BLaER1 (cell line): ENCODE data around the gene FRMD4A.
"Not testable (repeated sequence)": the region's sequence is repeated elsewhere in the genome, so short reads cannot be mapped to it uniquely, and the experiment has no call there.

Experiments
- H3K27ac ChIP-seq: shearing (Covaris generic); formaldehyde crosslinking; 2 replicates; pipeline ENCODE4 v1.8.1; 2022
- H3K27me3 ChIP-seq: shearing (Covaris generic); formaldehyde crosslinking; 2 replicates; pipeline ENCODE4 v1.8.1; 2022
- H3K36me3 ChIP-seq: shearing (Covaris generic); formaldehyde crosslinking; 2 replicates; pipeline ENCODE4 v1.8.1; 2022
- H3K4me1 ChIP-seq: shearing (Covaris generic); formaldehyde crosslinking; 2 replicates; pipeline ENCODE4 v1.8.1; 2022
- H3K4me2 ChIP-seq: shearing (Covaris generic); formaldehyde crosslinking; 2 replicates; pipeline ENCODE4 v1.8.1; 2022
- H3K4me3 ChIP-seq: shearing (Covaris generic); formaldehyde crosslinking; 2 replicates; pipeline ENCODE4 v1.8.1; 2022
- H3K9ac ChIP-seq: shearing (Covaris generic); formaldehyde crosslinking; 2 replicates; pipeline ENCODE4 v1.8.1; 2022
- H3K9me3 ChIP-seq: shearing (Covaris generic); formaldehyde crosslinking; 2 replicates; pipeline ENCODE4 v1.8.1; 2022
- H4K20me1 ChIP-seq: shearing (Covaris generic); formaldehyde crosslinking; 2 replicates; pipeline ENCODE4 v1.8.1; 2022
- Cebpa-rat ChIP-seq: shearing (Covaris generic); IDR thresholded peaks from 2 replicates; pipeline ENCODE4 v1.8.1; 2022

The FRMD4A gene

DNA sequence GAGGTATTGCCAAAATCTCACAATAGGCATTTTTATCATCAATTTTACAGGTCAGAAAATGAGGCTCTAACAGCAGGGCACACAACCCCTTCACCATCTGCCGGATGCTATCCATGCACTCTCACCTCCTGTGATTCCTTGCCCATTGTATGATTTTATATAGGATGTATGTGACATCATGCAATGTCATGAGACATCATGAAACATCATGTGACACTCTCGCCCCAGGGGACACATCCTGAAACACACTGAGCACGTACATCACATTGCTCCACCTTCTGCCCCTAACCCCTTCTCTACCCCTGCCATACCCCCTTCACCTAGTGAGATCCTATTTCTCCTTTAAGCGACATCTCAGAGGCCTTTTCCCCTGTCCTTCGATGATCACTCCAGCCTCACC is 189.4 kb downstream of the FRMD4A start:
- H3K9ac ChIP-seq: no peak overlapping the region
- H3K27ac ChIP-seq: no peak overlapping the region
- no peaks in the 10 kb centered on the region for H4K20me1 ChIP-seq
- no peaks in the 10 kb centered on the region for H3K9me3 ChIP-seq
- TF ChIP-seq Cebpa-rat: no peak
- H3K4me3 ChIP-seq: no peak overlapping the region
- no peak overlapping the region for H3K4me2 ChIP-seq
- no peaks in the 10 kb centered on the region for H3K27me3 ChIP-seq
- H3K4me1 ChIP-seq: no peaks in the 10 kb centered on the region
- H3K36me3 ChIP-seq: no peaks in the 10 kb centered on the region

DNA sequence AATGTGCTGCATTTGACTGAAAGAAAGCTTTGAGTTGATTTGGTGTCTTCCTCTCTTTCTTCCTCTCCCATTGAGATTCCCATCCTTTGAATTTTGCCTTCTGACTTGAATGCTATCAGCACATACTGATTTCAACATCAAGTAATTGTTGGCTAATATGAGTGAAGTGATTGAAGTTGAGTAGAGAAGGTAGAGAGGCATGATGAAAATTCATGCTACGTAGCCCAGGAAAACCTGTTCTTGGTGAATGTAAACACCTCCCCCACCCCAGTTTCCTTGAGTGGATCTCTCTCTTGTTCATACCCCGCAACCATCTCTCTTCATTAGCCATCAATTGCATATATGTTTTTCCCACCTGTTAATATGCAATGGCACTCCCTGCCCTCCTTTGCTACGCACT is 193.3 kb downstream of the FRMD4A start:
- H3K9me3 ChIP-seq: no peaks in the 10 kb centered on the region
- no peaks in the 10 kb centered on the region for H4K20me1 ChIP-seq
- H3K36me3 ChIP-seq: no peaks in the 10 kb centered on the region
- no peak overlapping the region for H3K27ac ChIP-seq
- H3K4me1 ChIP-seq: no peaks in the 10 kb centered on the region
- no peak for TF ChIP-seq Cebpa-rat
- H3K4me3 ChIP-seq: no peak overlapping the region
- H3K4me2 ChIP-seq: no peak overlapping the region
- no peak overlapping the region for H3K9ac ChIP-seq
- no peaks in the 10 kb centered on the region for H3K27me3 ChIP-seq

DNA sequence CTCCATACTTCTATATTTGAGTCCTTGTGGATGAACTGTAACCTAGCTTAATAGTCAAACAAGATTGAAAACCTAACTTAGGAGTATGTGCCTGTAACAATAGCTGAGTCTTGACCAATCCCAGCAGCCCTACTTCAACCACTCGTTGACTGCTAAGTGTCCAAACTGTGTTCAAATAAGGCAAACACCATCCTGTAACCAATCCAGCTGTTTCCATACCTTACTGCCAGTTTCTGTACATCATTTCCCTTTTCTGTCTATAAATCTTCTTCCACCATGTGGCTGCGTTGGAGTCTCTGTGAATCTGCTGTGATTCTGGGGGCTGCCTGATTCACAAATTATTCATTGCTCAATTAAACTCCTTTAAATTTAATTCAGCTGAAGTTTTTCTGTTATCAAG is 195.5 kb downstream of the FRMD4A start:
- H3K9ac ChIP-seq, H4K20me1 ChIP-seq, H3K9me3 ChIP-seq, H3K4me1 ChIP-seq, H3K4me2 ChIP-seq, H3K36me3 ChIP-seq, H3K27me3 ChIP-seq, H3K4me3 ChIP-seq, H3K27ac ChIP-seq: not testable (repeated sequence)

DNA sequence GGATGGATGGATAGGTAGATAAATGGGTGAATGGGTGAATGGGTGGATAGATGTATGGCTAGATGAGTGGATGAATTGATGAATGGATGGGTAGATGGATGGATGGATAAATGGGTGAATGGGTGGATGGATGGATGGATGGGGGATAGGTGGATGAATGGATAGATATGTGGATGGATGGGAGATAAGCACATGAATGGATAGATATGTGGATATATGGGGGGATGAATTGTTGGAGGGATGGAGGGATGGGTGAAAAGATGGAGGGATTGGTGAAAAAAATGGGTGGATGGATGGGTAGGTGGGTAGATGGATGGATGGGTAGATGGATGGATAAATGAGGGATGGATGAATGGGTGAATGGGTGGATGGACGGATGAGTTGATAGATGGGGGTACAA is 196.4 kb downstream of the FRMD4A start:
- Histone ChIP-seq H4K20me1 (no peaks in the 10 kb centered on the region), H3K9ac (no peak overlapping the region), H3K4me3 (no peak overlapping the region), H3K4me1 (no peaks in the 10 kb centered on the region), H3K9me3 (no peaks in the 10 kb centered on the region), H3K27me3 (no peaks in the 10 kb centered on the region), H3K27ac (no peak overlapping the region), H3K36me3 (no peaks in the 10 kb centered on the region), H3K4me2 (no peak overlapping the region)
- TF ChIP-seq Cebpa-rat: no peak

DNA sequence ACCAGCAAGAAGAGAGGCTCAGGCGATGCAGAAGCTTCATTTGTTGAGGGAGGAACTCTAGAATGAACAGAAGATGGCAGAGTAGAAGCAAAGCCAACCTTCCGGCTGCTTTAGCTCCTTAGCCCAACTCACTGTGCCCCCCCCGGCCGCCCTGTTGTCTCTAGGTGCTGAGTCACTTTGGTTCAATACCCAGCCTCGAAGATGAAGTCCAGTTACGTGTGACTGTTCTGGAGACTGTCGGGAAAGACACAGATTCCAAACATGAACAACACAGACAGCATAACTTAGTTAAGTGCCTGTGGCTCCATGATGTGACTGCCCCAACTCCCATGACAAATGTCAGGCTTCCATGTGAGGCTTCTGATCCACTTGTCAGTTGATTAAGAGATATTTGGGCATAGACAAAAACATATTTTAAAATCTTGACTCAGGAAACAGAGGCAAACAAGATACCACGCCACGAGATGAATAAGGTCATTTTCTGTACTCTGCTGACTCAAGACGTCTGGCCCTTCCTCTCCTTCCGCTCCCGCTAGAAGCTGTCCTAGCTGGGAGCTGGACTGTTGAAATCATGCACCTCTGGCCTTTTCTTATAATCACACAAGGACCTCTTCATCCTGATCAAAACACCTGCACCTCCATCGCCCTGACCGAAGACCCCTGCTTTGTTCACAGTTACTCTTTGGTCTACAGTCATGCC is 199.3 kb downstream of the FRMD4A start:
- TF ChIP-seq Cebpa-rat: no peak
- Histone ChIP-seq H3K27me3 (no peaks in the 10 kb centered on the region), H3K27ac (no peak overlapping the region)

DNA sequence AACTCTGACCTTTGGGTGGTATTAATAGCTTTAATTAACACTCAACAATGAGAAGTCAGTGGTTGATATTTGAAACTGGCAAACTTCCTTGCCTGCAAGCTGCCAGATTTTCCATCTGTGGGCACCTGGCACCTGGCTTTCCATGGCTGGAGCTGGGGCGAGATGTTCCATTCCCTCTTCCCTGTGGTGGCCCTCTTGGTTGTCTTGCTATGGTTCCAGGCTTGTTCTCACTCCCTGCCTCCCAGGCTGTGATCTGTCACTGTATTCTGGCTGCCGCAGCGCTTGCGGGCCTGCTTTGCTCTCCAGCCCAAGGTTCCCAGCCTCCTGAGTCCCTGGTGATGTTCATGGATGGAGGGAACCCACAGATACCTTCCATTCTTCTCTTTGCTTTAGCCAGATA is 201.0 kb downstream of the FRMD4A start:
- no peak overlapping the region for H3K4me2 ChIP-seq
- no peaks in the 10 kb centered on the region for H3K9me3 ChIP-seq
- H4K20me1 ChIP-seq: no peaks in the 10 kb centered on the region
- no peak for TF ChIP-seq Cebpa-rat
- H3K4me1 ChIP-seq: no peaks in the 10 kb centered on the region
- no peak overlapping the region for H3K9ac ChIP-seq
- H3K27ac ChIP-seq: no peak overlapping the region
- H3K4me3 ChIP-seq: no peak overlapping the region
- H3K36me3 ChIP-seq: no peaks in the 10 kb centered on the region
- H3K27me3 ChIP-seq: no peaks in the 10 kb centered on the region

More for the DNA sequence above, 199.3 kb downstream of the FRMD4A start:
- no peak overlapping the region for H3K4me3 ChIP-seq
- no peaks in the 10 kb centered on the region for H3K9me3 ChIP-seq
- no peaks in the 10 kb centered on the region for H3K4me1 ChIP-seq
- H3K4me2 ChIP-seq: no peak overlapping the region
- H4K20me1 ChIP-seq: no peaks in the 10 kb centered on the region
- H3K36me3 ChIP-seq: no peaks in the 10 kb centered on the region
- no peak overlapping the region for H3K9ac ChIP-seq

DNA sequence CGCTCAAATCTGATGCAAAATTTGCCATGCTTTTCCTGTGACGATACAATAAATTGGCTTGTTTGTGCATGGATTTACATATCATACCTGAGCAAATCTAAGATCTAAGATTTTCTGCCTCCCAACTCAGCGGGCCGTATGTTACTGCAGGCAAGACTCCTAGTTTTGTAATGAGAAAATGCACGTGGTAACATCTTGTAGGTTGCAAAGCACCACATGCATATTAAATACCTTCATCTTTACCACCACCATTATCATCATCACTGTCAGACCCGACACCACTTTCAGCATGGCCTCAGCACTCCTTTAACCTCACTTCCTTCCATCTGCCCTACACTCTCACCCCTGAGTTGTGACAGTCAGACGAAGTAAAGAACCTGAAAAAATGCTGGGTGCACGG is 202.2 kb downstream of the FRMD4A start:
- H4K20me1 ChIP-seq: no peaks in the 10 kb centered on the region
- H3K4me3 ChIP-seq: no peak overlapping the region
- H3K27ac ChIP-seq: no peak overlapping the region
- no peaks in the 10 kb centered on the region for H3K9me3 ChIP-seq
- no peak for TF ChIP-seq Cebpa-rat
- H3K36me3 ChIP-seq: no peaks in the 10 kb centered on the region
- no peaks in the 10 kb centered on the region for H3K4me1 ChIP-seq
- no peak overlapping the region for H3K4me2 ChIP-seq
- H3K9ac ChIP-seq: no peak overlapping the region
- H3K27me3 ChIP-seq: no peaks in the 10 kb centered on the region

DNA sequence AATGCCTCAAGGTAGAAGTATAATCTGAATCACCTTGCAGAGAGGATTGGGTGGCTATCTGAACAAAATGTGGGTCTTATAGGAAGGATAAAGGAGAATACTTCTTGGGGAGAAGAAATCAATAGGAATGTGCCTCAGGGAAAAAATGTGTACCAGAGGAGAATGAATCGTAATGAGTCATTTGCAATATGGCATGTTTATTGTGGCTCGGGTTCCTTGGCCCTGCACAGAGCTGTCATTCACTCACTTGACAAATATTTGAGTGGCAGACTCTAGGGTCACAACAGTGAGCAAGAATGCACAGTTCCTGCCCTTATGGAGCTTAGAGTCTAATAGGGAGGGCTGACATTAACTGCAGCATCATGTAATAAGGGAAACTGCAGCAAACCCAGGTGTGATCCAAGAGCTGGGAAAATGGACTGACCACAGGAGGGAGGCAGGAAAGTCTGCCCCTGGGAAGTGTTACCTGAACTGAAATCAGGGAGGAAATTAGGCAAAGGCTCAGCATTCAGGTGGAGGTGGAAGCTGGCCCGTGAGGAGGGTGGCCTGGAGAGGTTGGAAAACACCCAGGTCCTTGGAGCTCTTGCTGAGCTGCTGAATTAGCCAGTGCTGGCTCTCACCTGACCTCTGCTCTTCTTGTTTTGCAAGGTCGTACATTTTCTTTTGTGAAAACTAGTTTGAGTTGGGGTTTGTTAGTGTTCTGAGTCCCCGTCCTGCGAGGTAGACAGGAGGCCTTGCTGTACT is 203.9 kb downstream of the FRMD4A start:
- H3K4me3 ChIP-seq: no peak overlapping the region
- TF ChIP-seq Cebpa-rat: no peak
- H3K9ac ChIP-seq: no peak overlapping the region
- H3K27me3 ChIP-seq: no peaks in the 10 kb centered on the region
- no peaks in the 10 kb centered on the region for H3K4me1 ChIP-seq
- H3K9me3 ChIP-seq: no peaks in the 10 kb centered on the region
- H3K36me3 ChIP-seq: no peaks in the 10 kb centered on the region
- no peak overlapping the region for H3K27ac ChIP-seq
- H3K4me2 ChIP-seq: no peak overlapping the region
- H4K20me1 ChIP-seq: no peaks in the 10 kb centered on the region

DNA sequence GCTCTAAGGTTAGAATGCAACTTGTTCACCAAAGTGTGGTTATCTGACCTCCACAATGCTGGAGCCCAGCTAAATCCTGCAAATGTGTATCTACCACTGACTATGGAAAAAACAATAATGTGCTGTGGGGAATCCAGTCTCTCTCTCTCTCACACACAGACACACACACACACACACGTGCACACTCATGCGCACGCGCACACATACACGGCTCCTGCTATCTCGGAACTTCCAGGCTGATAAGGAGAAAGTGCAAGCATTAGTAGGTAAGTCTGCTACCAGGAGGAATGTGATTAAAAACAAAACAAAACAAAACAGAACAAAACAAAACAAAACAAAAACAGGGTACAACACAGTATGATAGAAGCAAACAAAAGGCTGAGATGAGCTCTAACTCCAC is 205.2 kb downstream of the FRMD4A start:
- H4K20me1 ChIP-seq: no peaks in the 10 kb centered on the region
- H3K36me3 ChIP-seq: no peaks in the 10 kb centered on the region
- H3K27ac ChIP-seq: no peak overlapping the region
- H3K9ac ChIP-seq: no peak overlapping the region
- H3K9me3 ChIP-seq: no peaks in the 10 kb centered on the region
- TF ChIP-seq Cebpa-rat: no peak
- H3K4me3 ChIP-seq: no peak overlapping the region
- no peaks in the 10 kb centered on the region for H3K4me1 ChIP-seq
- H3K27me3 ChIP-seq: no peaks in the 10 kb centered on the region
- H3K4me2 ChIP-seq: no peak overlapping the region

DNA sequence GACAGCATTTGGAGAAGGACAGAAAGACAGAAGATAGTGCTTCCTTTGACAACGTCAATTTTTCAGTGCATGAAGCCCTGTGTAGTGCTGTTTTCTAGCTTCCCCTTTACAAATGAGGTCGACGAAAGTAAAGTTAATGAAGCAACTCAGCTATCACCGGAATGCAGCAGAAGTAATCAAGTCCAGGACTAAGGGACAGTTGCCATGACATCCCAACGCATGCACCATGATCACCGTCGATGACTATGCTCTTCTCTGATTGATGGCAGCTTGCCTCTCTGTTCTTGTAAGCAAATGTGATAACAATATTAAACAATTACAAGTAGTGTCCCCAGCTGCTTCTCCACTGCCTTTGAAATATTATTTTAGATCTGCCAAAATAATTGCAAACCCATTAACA is 205.8 kb downstream of the FRMD4A start:
- no peak overlapping the region for H3K4me3 ChIP-seq
- no peak overlapping the region for H3K4me2 ChIP-seq
- H3K4me1 ChIP-seq: no peaks in the 10 kb centered on the region
- no peaks in the 10 kb centered on the region for H3K27me3 ChIP-seq
- no peaks in the 10 kb centered on the region for H3K36me3 ChIP-seq
- no peaks in the 10 kb centered on the region for H3K9me3 ChIP-seq
- no peak overlapping the region for H3K9ac ChIP-seq
- no peak overlapping the region for H3K27ac ChIP-seq
- H4K20me1 ChIP-seq: no peaks in the 10 kb centered on the region
- no peak for TF ChIP-seq Cebpa-rat
